Mesendoderm (in vitro differentiated cells): ENCODE results near the gene ZFP3.
"Not testable (repeated sequence)": the region's sequence is repeated elsewhere in the genome, so short reads cannot be mapped to it uniquely, and the experiment has no call there.

Source experiments
- DNase-seq: peaks from one replicate; pipeline ENCODE4 v3.0.0; 2013
- H2AK5ac ChIP-seq: 2 replicates; pipeline ENCODE4 v1.6.1; 2013; ENCODE audit warnings: low read length, inconsistent platforms
- H2BK120ac ChIP-seq: 2 replicates; pipeline ENCODE4 v1.6.1; 2013; ENCODE audit warnings: low read depth, mild to moderate bottlenecking, low read length, moderate library complexity, mixed read lengths
- H2BK15ac ChIP-seq: replicated peaks from 2 replicates; pipeline ENCODE4 v1.6.1; 2013; ENCODE audit warnings: low read depth, mild to moderate bottlenecking, moderate library complexity
- H2BK5ac ChIP-seq: 2 replicates; pipeline ENCODE4 v1.6.1; 2013; ENCODE audit warnings: low read length, inconsistent platforms
- H3K18ac ChIP-seq: 2 replicates; pipeline ENCODE4 v1.6.1; 2013; ENCODE audit warnings: mild to moderate bottlenecking, low read length, mixed read lengths
- H3K23ac ChIP-seq: one replicate; pipeline ENCODE4 v1.6.1; 2013; ENCODE audit warnings: low read length
- H3K27ac ChIP-seq: 2 replicates; pipeline ENCODE4 v1.5.1; 2013; ENCODE audit warnings: low read depth, mild to moderate bottlenecking, inconsistent platforms, low read length, moderate library complexity
- H3K27me3 ChIP-seq: 2 replicates; pipeline ENCODE4 v1.6.1; 2013; ENCODE audit warnings: low read length, control low read depth, mild to moderate bottlenecking, inconsistent platforms; ENCODE audit not compliant: insufficient read depth, poor library complexity
- H3K36me3 ChIP-seq: 2 replicates; pipeline ENCODE4 v1.6.1; 2013; ENCODE audit warnings: low read length, inconsistent platforms; ENCODE audit not compliant: control insufficient read depth, insufficient read depth
- H3K4ac ChIP-seq: one replicate; pipeline ENCODE4 v1.6.1; 2013; ENCODE audit warnings: low read depth, mild to moderate bottlenecking, low read length, moderate library complexity
- H3K4me1 ChIP-seq: 2 replicates; pipeline ENCODE4 v1.6.1; 2013; ENCODE audit warnings: low read depth, low read length, inconsistent platforms; ENCODE audit not compliant: control insufficient read depth
- H3K4me2 ChIP-seq: 2 replicates; pipeline ENCODE4 v1.6.1; 2013; ENCODE audit warnings: low read length
- H3K4me3 ChIP-seq: 2 replicates; pipeline ENCODE4 v1.5.1; 2013; ENCODE audit warnings: mild to moderate bottlenecking, low read length
- H3K56ac ChIP-seq: one replicate; pipeline ENCODE4 v1.6.1; 2013; ENCODE audit warnings: low read length
- H3K79me1 ChIP-seq: 2 replicates; pipeline ENCODE4 v1.6.1; 2013; ENCODE audit warnings: low read length, inconsistent platforms
- H3K79me2 ChIP-seq: 2 replicates; pipeline ENCODE4 v1.6.1; 2013; ENCODE audit warnings: mild to moderate bottlenecking, low read length; ENCODE audit not compliant: control insufficient read depth, insufficient read depth
- H3K9ac ChIP-seq: 2 replicates; pipeline ENCODE4 v1.6.1; 2013; ENCODE audit warnings: low read length, inconsistent platforms
- H4K5ac ChIP-seq: one replicate; pipeline ENCODE4 v1.6.1; 2013; ENCODE audit warnings: low read length
- H4K8ac ChIP-seq: one replicate; pipeline ENCODE4 v1.6.1; 2013; ENCODE audit warnings: low read depth, mild to moderate bottlenecking, control low read depth, low read length, moderate library complexity
- WGBS: extraction: QIAGEN DNeasy Blood & Tissue Kit; methylation state at CpG from one replicate; pipeline ENCODE4 v1.1.7; 2013; ENCODE audit warnings: low lambda C conversion rate, missing lambda C conversion rate; ENCODE audit not compliant: insufficient coverage; ENCODE audit errors: extremely low coverage; 5-methylcytosine and 5-hydroxymethylcytosine counted together

ZFP3 gene

DNA sequence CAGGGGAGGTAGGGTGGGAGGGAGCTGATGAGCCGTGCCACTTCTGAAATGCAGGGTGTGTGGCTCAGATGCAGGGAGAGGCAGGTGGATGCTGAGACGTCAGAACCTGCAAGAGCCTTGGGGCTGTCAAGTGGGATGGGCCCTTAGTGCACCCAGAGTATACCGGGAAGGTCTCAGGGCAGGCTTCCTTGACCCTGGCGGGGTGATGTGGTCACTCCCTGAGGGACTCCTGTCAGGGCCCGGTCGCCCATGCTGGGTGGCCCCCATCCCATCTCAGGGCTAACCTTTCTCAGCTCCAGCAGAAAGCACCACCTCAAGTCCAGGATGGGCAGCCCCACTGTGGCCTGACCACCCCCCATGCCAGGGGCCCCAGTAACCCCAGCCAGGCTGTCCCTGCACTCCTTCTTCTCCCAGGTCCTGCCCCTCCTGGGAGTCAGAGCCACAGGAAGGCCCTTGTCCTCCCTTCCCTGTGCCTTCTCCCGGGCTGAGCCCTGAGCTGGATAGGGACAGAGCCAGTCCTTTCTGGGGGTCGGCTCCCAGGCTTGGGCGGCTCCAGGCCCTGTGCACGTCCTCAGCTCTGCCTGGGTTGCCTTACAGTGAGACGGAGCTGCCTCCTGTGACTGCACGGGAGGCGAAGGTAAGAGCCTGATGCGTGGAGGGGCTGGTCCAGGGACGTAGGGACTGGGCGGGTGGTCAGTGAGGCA is 53.7 kb downstream of the ZFP3 start:
- H3K4me3 ChIP-seq, H4K5ac ChIP-seq, H3K9ac ChIP-seq, H2BK15ac ChIP-seq, H3K79me1 ChIP-seq, DNase-seq, H3K79me2 ChIP-seq, H3K23ac ChIP-seq, H3K36me3 ChIP-seq, H3K56ac ChIP-seq, H3K18ac ChIP-seq, H2BK120ac ChIP-seq, H3K4ac ChIP-seq, H3K4me1 ChIP-seq, H2AK5ac ChIP-seq, H2BK5ac ChIP-seq, H4K8ac ChIP-seq, H3K27ac ChIP-seq, H3K4me2 ChIP-seq, H3K27me3 ChIP-seq: not testable (repeated sequence)
- WGBS = no CpG with 5 or more reads among the region's 16 CpGs

DNA sequence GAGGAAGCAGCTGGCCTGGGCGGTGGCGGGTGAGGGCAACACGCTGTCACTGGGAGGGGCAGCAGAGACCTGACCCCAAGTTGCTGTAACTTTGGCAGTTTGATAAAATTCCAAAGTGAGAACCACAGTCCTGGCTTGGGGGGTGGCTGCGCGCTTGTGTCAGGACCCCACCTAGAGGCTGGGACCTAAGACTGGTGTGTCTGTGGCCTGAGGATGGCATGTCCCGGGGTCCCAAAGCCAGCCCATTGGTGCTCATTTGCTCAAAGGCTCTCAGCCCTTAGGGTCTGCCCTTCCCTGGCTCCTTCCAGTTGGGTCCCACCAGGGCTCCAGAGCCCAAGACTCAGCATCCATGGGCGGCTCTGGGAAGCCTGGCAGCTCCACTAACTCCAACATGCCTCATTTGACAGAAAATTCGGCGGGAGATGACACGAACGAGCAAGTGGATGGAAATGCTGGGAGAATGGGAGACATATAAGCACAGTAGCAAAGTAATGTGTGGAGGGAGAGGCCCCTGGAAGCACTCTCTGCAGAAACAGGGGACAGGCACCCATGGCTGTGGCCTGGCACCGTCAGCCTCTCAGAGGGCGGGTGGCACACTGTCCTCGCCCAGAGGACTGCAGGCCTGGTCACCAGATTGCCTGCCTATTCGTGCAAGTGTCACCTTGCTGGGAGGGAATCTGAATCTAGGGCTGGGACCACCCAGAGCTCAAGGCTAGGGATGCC is 54.4 kb downstream of the ZFP3 start:
- not testable (repeated sequence) for H4K5ac ChIP-seq, H2BK5ac ChIP-seq, H3K9ac ChIP-seq, H3K4me2 ChIP-seq, H3K36me3 ChIP-seq, H3K4ac ChIP-seq, H3K79me1 ChIP-seq, H2BK15ac ChIP-seq, H3K18ac ChIP-seq, H2BK120ac ChIP-seq, H3K23ac ChIP-seq, DNase-seq, H3K4me3 ChIP-seq, H3K56ac ChIP-seq, H3K27me3 ChIP-seq, H3K79me2 ChIP-seq, H3K27ac ChIP-seq, H4K8ac ChIP-seq, H3K4me1 ChIP-seq, H2AK5ac ChIP-seq
- WGBS = no CpG with 5 or more reads among the region's 15 CpGs

DNA sequence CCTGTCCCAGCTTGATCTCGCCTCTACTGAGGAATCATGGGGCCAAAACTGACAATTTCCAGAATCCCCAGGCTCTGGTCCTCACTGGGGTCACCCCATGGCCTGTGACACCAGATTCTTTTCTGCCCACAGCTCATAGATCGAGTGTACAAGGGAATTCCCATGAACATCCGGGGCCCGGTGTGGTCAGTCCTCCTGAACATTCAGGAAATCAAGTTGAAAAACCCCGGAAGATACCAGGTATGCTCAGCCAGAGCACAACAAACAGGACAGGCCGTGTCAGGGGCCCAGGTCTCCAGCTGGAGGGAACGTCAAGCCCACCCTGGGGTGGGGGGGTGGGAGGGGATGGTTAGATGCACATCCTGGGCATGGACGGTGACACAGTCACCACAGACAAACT is 55.0 kb downstream of the ZFP3 start:
- Histone ChIP-seq H3K27ac (no peak overlapping the region), H3K4me2 (no peak overlapping the region), H3K79me2 (no peaks in the 10 kb centered on the region), H3K4ac (no peak overlapping the region), H3K4me3 (no peak overlapping the region), H2AK5ac (no peak overlapping the region), H3K9ac (no peak overlapping the region), H2BK5ac (no peak overlapping the region), H4K5ac (no peak overlapping the region), H3K79me1 (no peaks in the 10 kb centered on the region), H3K56ac (no peak overlapping the region), H3K27me3 (no peaks in the 10 kb centered on the region), H3K18ac (no peak overlapping the region), H3K23ac (no peak overlapping the region), H4K8ac (no peak overlapping the region), H2BK15ac (no peak overlapping the region), H2BK120ac (no peak overlapping the region), H3K4me1 (no peaks in the 10 kb centered on the region), H3K36me3 (no peaks in the 10 kb centered on the region)
- no peak for DNase-seq
- no CpG with 5 or more reads among the region's 8 CpGs for WGBS

DNA sequence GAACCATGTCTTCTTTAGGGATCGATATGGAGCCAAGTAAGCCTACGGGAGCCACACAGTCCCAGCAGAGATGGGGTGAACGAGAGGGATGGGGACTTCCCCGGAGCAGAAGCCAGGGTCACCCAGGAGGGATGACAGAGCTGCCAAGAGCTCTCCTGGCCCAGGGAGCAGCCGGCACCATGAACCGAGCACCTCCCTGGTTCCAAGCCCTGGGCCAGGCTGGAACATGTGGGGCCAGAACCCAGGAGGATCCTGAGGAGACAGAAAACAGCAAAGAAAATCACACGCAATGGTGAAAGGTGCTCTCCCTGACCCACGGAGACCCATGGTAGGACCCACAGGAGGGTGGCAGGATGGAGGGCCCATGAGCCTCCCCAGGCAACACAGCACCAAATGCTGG is 55.7 kb downstream of the ZFP3 start:
- not testable (repeated sequence) for H3K79me2 ChIP-seq, H3K18ac ChIP-seq, H3K79me1 ChIP-seq, H3K4me2 ChIP-seq, DNase-seq, H4K8ac ChIP-seq, H2AK5ac ChIP-seq, H3K4me1 ChIP-seq, H3K27ac ChIP-seq, H3K27me3 ChIP-seq, H3K4ac ChIP-seq, H3K23ac ChIP-seq, H2BK15ac ChIP-seq, H4K5ac ChIP-seq, H2BK120ac ChIP-seq, H3K36me3 ChIP-seq, H2BK5ac ChIP-seq, H3K4me3 ChIP-seq, H3K56ac ChIP-seq, H3K9ac ChIP-seq
- no CpG with 5 or more reads among the region's 8 CpGs for WGBS

DNA sequence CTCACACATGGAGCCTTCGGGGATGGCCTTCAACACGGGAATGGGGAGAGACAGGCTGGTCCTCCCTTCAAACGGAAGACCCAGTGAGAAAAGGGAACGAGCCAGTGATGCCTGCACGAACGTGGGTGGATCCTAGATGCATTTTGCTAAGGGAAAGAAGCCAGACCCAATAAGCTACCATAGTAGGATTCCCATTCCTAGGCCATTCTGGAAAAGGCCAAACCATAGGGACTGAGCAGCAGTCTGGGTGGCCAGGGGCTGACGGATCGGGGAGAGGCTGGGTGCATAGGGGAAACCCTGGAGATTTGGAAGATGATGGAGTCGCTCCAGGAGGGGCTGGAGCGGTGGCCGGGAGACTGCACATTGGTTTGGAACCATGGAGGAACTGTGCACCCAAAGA is 56.3 kb downstream of the ZFP3 start:
- not testable (repeated sequence) for H3K4ac ChIP-seq, H3K4me3 ChIP-seq, H3K27me3 ChIP-seq, H2BK120ac ChIP-seq, H3K4me2 ChIP-seq, H3K9ac ChIP-seq, H2BK15ac ChIP-seq, H3K23ac ChIP-seq, H2BK5ac ChIP-seq, H3K36me3 ChIP-seq, H3K27ac ChIP-seq, H2AK5ac ChIP-seq, H3K4me1 ChIP-seq, H3K79me2 ChIP-seq, H4K5ac ChIP-seq, H4K8ac ChIP-seq, H3K18ac ChIP-seq, H3K56ac ChIP-seq, H3K79me1 ChIP-seq, DNase-seq
- no CpG with 5 or more reads among the region's 11 CpGs for WGBS
